Spleen (tissue), 11 donors: Measurements from ENCODE around the gene MACROD2. TPM values are rescaled to one million over a fixed set of nuclear protein-coding genes. Genes with fewer than 3 reads are reported as not detected.

Experiments used
- DNase-seq: peaks from one replicate; pipeline ENCODE4 v3.0.0-alpha.2; 2020
- H3K27ac ChIP-seq, 8 donors: fragments of 200-600 bp; sonication (generic) in 7 of 8; 1 replicate in 4 of 8; 2 replicates in 4 of 8; pipeline versions ENCODE4 v1.5.0 to v1.8.0; 2016 to 2021; ENCODE audit warnings: inconsistent platforms in 4 of 8, mild to moderate bottlenecking in 4 of 8, moderate library complexity in 1 of 8
- H3K27me3 ChIP-seq, 7 donors: fragments of 200-600 bp; sonication (generic) in 6 of 7; replicated peaks in 1 of 7; 1 replicate in 4 of 7; 2 replicates in 3 of 7; pipeline versions ENCODE4 v1.5.0 to v1.8.0; 2016 to 2021; ENCODE audit warnings: inconsistent platforms in 3 of 7, mild to moderate bottlenecking in 1 of 7
- H3K36me3 ChIP-seq, 6 donors: fragments of 200-600 bp; sonication (generic) in 5 of 6; 1 replicate in 4 of 6; 2 replicates in 2 of 6; pipeline versions ENCODE4 v1.5.0 to v1.8.0; 2016 to 2021; ENCODE audit warnings: inconsistent platforms in 2 of 6
- H3K4me1 ChIP-seq, 6 donors: fragments of 200-600 bp; sonication (generic) in 5 of 6; 1 replicate in 3 of 6; 2 replicates in 3 of 6; pipeline versions ENCODE4 v1.5.0 to v1.8.0; 2016 to 2021; ENCODE audit warnings: inconsistent platforms in 3 of 6
- H3K4me3 ChIP-seq, 8 donors: fragments of 200-600 bp; sonication (generic) in 7 of 8; 1 replicate in 4 of 8; 2 replicates in 4 of 8; pipeline versions ENCODE4 v1.5.0 to v1.8.0; 2016 to 2021; ENCODE audit warnings: inconsistent platforms in 4 of 8, mild to moderate bottlenecking in 4 of 8, moderate library complexity in 2 of 8
- H3K9me3 ChIP-seq, 8 donors: fragments of 200-600 bp; sonication (generic) in 7 of 8; 1 replicate in 4 of 8; 2 replicates in 4 of 8; pipeline versions ENCODE4 v1.5.0 to v1.8.0; 2016 to 2021; ENCODE audit warnings: inconsistent platforms in 4 of 8
- POLR2A ChIP-seq, 3 donors: fragments of 450-650 bp; IDR thresholded peaks; one replicate each; pipeline ENCODE4 v1.5.1; 2017; ENCODE audit warnings: antibody characterized with exemption in 3 of 3, mild to moderate bottlenecking in 1 of 3
- POLR2AphosphoS5 ChIP-seq, 3 donors: sonication (generic); formaldehyde crosslinking; IDR thresholded peaks; one replicate each; pipeline ENCODE4 v1.5.1; 2017; ENCODE audit warnings: antibody characterized with exemption in 3 of 3
- WGBS, 5 donors: extraction: QIAGEN DNeasy Blood & Tissue Kit in 3 of 5; methylation state at CpG; one replicate each; pipeline versions ENCODE4 v1.1.5 to v1.1.7; 2013 to 2018; 5-methylcytosine and 5-hydroxymethylcytosine counted together
- intact Hi-C: fragments of 100-400 bp; cut with DNase I; formaldehyde crosslinking; loops from one replicate; pipeline ENCODE4 v1.15.0; 2023; ENCODE audit warnings: low total_unique reads
- polyA plus RNA-seq, 3 donors: library from polyadenylated mRNA; stranded (reverse); fragments of 200-250 nt; gene quantifications; one replicate each; pipeline ENCODE4 v1.2.1, GENCODE V29; 2013
- total RNA-seq, 7 donors: library from RNA; depleted of rRNA in 3 of 7; stranded (reverse); fragments of >200 nt in 3 of 7; fragmentation: NEBNext Ultra II Directional in 4 of 7; extraction: Animal tissue kit (Norgen Biotek cat#: 25700) in 4 of 7; gene quantifications; one replicate each; pipeline versions ENCODE4 v1.1.0 to v1.2.1, GENCODE V29; 2016 to 2021
- TF ChIP-seq, protein P1 (sequence below), 11 experiments: fragments of 200-600 bp in 7 of 11; fragments of 450-650 bp in 4 of 11; sonication (generic) in 4 of 11; IDR thresholded peaks in 8 of 11; conservative IDR thresholded peaks in 3 of 11; 1 replicate in 7 of 11; 2 replicates in 4 of 11; pipeline versions ENCODE4 v1.4.0 to v1.8.0; 2016 to 2021; ENCODE audit warnings: antibody characterized with exemption in 11 of 11, inconsistent platforms in 4 of 11, mild to moderate bottlenecking in 1 of 11
- donor health status: healthy with polysubstance abuse.
- donor health status: DM: no; HTN: no; CAD: no; lungs with moderate emphysema.
- donor health status: DM: no; HTN: no; CAD: no.
- donor health status: Bipolar disorder and iron deficiency.
- donor health status: healthy.
- donor health status: DM: no; HTN: no; CAD: no.
- donor health status: DM: yes; HTN: yes; CAD: no.

Gene MACROD2
- total and polyA plus RNA-seq, 10 donors: 1.5 to 4.7 (median 3.4) TPM

GRCh38 chr20:16096756-16097326, 2101.5 kb downstream of the MACROD2 start:
- Histone ChIP-seq H3K27me3 (no peaks in the 10 kb centered on the region), H3K36me3 (no peaks in the 10 kb centered on the region), H3K4me1 (peaks cover 3 to 13% (median 6%) of the 10 kb centered on the region in 6 donors), H3K4me3 (no peak overlapping the region), H3K27ac (no peak overlapping the region), H3K9me3 (no peaks in the 10 kb centered on the region)
- intact Hi-C loops: no loop called here
- 83 to 89% (median 84%) methylated on average over 4 of the region's 4 CpGs for WGBS, 5 donors
- no peak for DNase-seq
- no peak for TF ChIP-seq POLR2AphosphoS5 (IDR thresholded peaks at IDR 0.05)
- TF ChIP-seq, protein P1, sequence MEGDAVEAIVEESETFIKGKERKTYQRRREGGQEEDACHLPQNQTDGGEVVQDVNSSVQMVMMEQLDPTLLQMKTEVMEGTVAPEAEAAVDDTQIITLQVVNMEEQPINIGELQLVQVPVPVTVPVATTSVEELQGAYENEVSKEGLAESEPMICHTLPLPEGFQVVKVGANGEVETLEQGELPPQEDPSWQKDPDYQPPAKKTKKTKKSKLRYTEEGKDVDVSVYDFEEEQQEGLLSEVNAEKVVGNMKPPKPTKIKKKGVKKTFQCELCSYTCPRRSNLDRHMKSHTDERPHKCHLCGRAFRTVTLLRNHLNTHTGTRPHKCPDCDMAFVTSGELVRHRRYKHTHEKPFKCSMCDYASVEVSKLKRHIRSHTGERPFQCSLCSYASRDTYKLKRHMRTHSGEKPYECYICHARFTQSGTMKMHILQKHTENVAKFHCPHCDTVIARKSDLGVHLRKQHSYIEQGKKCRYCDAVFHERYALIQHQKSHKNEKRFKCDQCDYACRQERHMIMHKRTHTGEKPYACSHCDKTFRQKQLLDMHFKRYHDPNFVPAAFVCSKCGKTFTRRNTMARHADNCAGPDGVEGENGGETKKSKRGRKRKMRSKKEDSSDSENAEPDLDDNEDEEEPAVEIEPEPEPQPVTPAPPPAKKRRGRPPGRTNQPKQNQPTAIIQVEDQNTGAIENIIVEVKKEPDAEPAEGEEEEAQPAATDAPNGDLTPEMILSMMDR (IDR thresholded peaks at IDR 0.05 in 8 of 11, conservative IDR thresholded peaks at IDR 0.05 in 3 of 11): no peak

- intact Hi-C loops: no loop called here
- H3K36me3 ChIP-seq: no peaks in the 10 kb centered on the region
- no peak overlapping the region for H3K4me3 ChIP-seq
- peaks cover 0 to 5% (median 0%) of the 10 kb centered on the region in 6 donors for H3K4me1 ChIP-seq
- no peaks in the 10 kb centered on the region for H3K27me3 ChIP-seq
- no peaks in the 10 kb centered on the region for H3K9me3 ChIP-seq
- no peak overlapping the region for H3K27ac ChIP-seq
- WGBS, 5 donors: 75 to 91% (median 89%) methylated on average over 4 of the region's 4 CpGs
- TF ChIP-seq, protein P1 (IDR thresholded peaks at IDR 0.05 in 8 of 11, conservative IDR thresholded peaks at IDR 0.05 in 3 of 11): no peak
- no peak for TF ChIP-seq POLR2AphosphoS5 (IDR thresholded peaks at IDR 0.05)
- no peak for TF ChIP-seq POLR2A (IDR thresholded peaks at IDR 0.05)
- DNase-seq: no peak
These were observed 2102.5 kb downstream of the MACROD2 start for GRCh38 chr20:16097788-16098187.

- 68 to 74% (median 70%) methylated on average over 7 of the region's 7 CpGs for WGBS, 5 donors
- Histone ChIP-seq H3K27ac (no peak overlapping the region), H3K4me3 (no peak overlapping the region), H3K9me3 (no peaks in the 10 kb centered on the region), H3K4me1 (peaks cover 0 to 5% (median 0%) of the 10 kb centered on the region in 6 donors), H3K27me3 (no peaks in the 10 kb centered on the region), H3K36me3 (no peaks in the 10 kb centered on the region)
- DNase-seq: no peak
- intact Hi-C loops: no loop called here
- TF ChIP-seq, protein P1 (IDR thresholded peaks at IDR 0.05 in 8 of 11, conservative IDR thresholded peaks at IDR 0.05 in 3 of 11): no peak
- TF ChIP-seq POLR2AphosphoS5 (IDR thresholded peaks at IDR 0.05) (no peak), POLR2A (IDR thresholded peaks at IDR 0.05) (no peak)
These were observed 2103.7 kb downstream of the MACROD2 start for GRCh38 chr20:16098890-16099639.

GRCh38 chr20:16100111-16100510, 2104.8 kb downstream of the MACROD2 start:
- WGBS, 5 donors: 93 to 98% (median 97%) methylated on average over 3 of the region's 3 CpGs
- Histone ChIP-seq H3K27ac (no peak overlapping the region), H3K27me3 (no peaks in the 10 kb centered on the region), H3K9me3 (no peaks in the 10 kb centered on the region), H3K4me1 (peaks cover 0 to 6% (median 2%) of the 10 kb centered on the region in 6 donors), H3K4me3 (no peak overlapping the region), H3K36me3 (no peaks in the 10 kb centered on the region)
- intact Hi-C loops: no loop called here
- TF ChIP-seq, protein P1 (IDR thresholded peaks at IDR 0.05 in 8 of 11, conservative IDR thresholded peaks at IDR 0.05 in 3 of 11): no peak
- TF ChIP-seq POLR2AphosphoS5 (IDR thresholded peaks at IDR 0.05) (no peak), POLR2A (IDR thresholded peaks at IDR 0.05) (no peak)
- DNase-seq: no peak
